Measurements from ENCODE around the gene VILL.

DNA sequence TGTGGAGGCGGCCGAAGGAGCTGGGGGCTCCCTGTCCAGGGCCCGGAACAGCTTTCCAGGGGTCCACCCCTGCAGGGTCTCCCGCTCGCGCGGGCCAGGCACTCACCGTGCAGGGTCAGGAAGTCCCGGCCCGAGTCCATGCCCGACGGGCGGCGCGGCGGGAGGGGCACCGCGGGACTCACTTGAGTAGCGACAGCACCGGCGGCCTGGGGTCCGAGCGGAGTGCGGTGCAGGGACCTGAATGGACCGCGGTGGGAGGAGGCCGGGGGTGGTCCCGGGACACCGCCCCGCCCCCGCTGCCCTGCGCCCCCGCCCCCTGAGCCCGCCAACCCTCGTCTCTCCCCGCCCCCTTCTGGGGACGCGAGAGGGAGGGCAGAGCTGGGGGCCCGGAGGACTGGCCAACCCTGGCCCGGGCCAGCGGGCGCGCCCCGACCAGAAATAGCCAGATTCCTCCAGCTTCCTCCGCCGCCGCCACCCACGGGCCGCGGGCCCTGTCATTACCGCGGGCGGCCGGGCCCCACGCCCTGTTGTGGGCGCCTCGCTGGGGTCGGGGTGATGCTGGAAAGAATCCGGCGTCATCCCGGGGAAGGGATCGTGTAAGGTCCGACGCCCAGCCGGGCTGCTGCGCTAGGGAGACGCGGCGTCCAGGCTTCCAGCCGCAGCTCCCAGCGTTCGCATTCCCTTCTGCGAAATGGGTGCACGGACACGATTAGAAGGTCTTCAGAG, 39.0 kb downstream of the VILL start, which contains the start of gene PLCD1:
- no peak for TF ChIP-seq SPI1 (IDR thresholded peaks at IDR 0.05; ENCODE audit: low read depth, low read length)
- TF ChIP-seq TAF1 (IDR thresholded peaks at IDR 0.05; ENCODE audit: low read depth, low read length): no peak
- TF ChIP-seq PAX5 (IDR thresholded peaks at IDR 0.05; ENCODE audit: insufficient read depth, low read length, severe bottlenecking): no peak
- no peak for TF ChIP-seq POLR2A (IDR thresholded peaks at IDR 0.05; ENCODE audit: low read depth, low read length)
- TF ChIP-seq POLR2AphosphoS5 (IDR thresholded peaks at IDR 0.05; ENCODE audit: low read depth, low read length): no peak
- TF ChIP-seq POU2F2 (IDR thresholded peaks at IDR 0.05; ENCODE audit: low read depth, low read length): no peak

Data from GM12891 (cell line).